Erythroblast (primary cell): ENCODE data around the gene SRD5A3.

Experiments used
- GATA1 ChIP-seq: IDR thresholded peaks from 2 replicates; pipeline ENCODE4 v1.6.1; 2011; ENCODE audit warnings: low read depth, mild to moderate bottlenecking, control low read depth, low read length, moderate library complexity
- POLR2A ChIP-seq: IDR thresholded peaks from 2 replicates; pipeline ENCODE4 v1.6.1; 2011; ENCODE audit warnings: mild to moderate bottlenecking, low read length

GRCh38 chr4:55337944-55338343 lies 8.1 kb upstream of the SRD5A3 start:
- TF ChIP-seq POLR2A (no peak), GATA1 (no peak)
